T follicular helper cell (primary cell): Measurements from ENCODE around the gene ZNHIT6.
A peak's percentile ranks its signal among the peaks of the same experiment; 100 is the strongest.
"Not testable (repeated sequence)": the region's sequence is repeated elsewhere in the genome, so short reads cannot be mapped to it uniquely, and the experiment has no call there.

ENCODE experiments used
- DNase-seq: peaks from one replicate; pipeline ENCODE4 v3.0.0-alpha.2; 2020; ENCODE audit warnings: low read depth
- total RNA-seq, 2 experiments: gene quantifications; one replicate each; lab custom pipeline; 2026; lab: John Stamatoyannopoulos, UW

Gene ZNHIT6
- total RNA-seq: 29.8 to 83.0 reads per million in 2 experiments

- DNase-seq: peak; percentile 82
Observed at GRCh38 chr1:85707990-85708828, at the start of gene ZNHIT6. Gene ZNHIT6, minus strand, starts transcription at chr1:85708433. Its CDS starts 149 bp downstream, at chr1:85708284.

GRCh38 chr1:85756864-85757263 lies 48.6 kb upstream of the ZNHIT6 start:
- DNase-seq: no peak

- DNase-seq: no peak
Observed at GRCh38 chr1:85748120-85748519, 39.9 kb upstream of the ZNHIT6 start.

GRCh38 chr1:85746777-85747176 lies 38.5 kb upstream of the ZNHIT6 start:
- DNase-seq: no peak

- DNase-seq: no peak
Observed at GRCh38 chr1:85743814-85744213, 35.6 kb upstream of the ZNHIT6 start.

GRCh38 chr1:85734931-85735330 lies 26.7 kb upstream of the ZNHIT6 start:
- DNase-seq: no peak

GRCh38 chr1:85718678-85719340 lies 10.6 kb upstream of the ZNHIT6 start:
- no peak for DNase-seq

- DNase-seq: not testable (repeated sequence)
Observed at GRCh38 chr1:85714418-85715114, 6.3 kb upstream of the ZNHIT6 start.

GRCh38 chr1:85708829-85709227 lies 595 bp upstream of the ZNHIT6 start:
- DNase-seq: no peak

GRCh38 chr1:85707267-85707989 lies 805 bp downstream of the ZNHIT6 start:
- DNase-seq: no peak

- no peak for DNase-seq
Observed at GRCh38 chr1:85705940-85706339, 2.3 kb downstream of the ZNHIT6 start.

GRCh38 chr1:85700422-85700821 lies 7.8 kb downstream of the ZNHIT6 start:
- no peak for DNase-seq

GRCh38 chr1:85697895-85698294 lies 10.3 kb downstream of the ZNHIT6 start:
- no peak for DNase-seq

- no peak for DNase-seq
Observed at GRCh38 chr1:85692730-85693314, 15.4 kb downstream of the ZNHIT6 start.

- no peak for DNase-seq
Observed at GRCh38 chr1:85689775-85690404, 18.3 kb downstream of the ZNHIT6 start.

- no peak for DNase-seq
Observed at GRCh38 chr1:85683292-85684025, 24.8 kb downstream of the ZNHIT6 start.

- DNase-seq: no peak
Observed at GRCh38 chr1:85681087-85681486, 27.1 kb downstream of the ZNHIT6 start.

GRCh38 chr1:85678193-85678592 lies 30.0 kb downstream of the ZNHIT6 start:
- DNase-seq: no peak

GRCh38 chr1:85677656-85678055 lies 30.6 kb downstream of the ZNHIT6 start:
- no peak for DNase-seq

- DNase-seq: no peak
Observed at GRCh38 chr1:85672031-85672660, 36.1 kb downstream of the ZNHIT6 start.
